GM21723 (cell line): ENCODE measurements around the gene ZNF107.
"Not testable (repeated sequence)": the region's sequence is repeated elsewhere in the genome, so short reads cannot be mapped to it uniquely, and the experiment has no call there.

Experiments used
- ATAC-seq: cut with Tn5 transposase; IDR thresholded peaks from one replicate; pipeline ENCODE4 v1.9.1; 2021; ENCODE audit warnings: mild to moderate bottlenecking, moderate library complexity; ENCODE audit not compliant: unreplicated experiment

The ZNF107 gene

DNA sequence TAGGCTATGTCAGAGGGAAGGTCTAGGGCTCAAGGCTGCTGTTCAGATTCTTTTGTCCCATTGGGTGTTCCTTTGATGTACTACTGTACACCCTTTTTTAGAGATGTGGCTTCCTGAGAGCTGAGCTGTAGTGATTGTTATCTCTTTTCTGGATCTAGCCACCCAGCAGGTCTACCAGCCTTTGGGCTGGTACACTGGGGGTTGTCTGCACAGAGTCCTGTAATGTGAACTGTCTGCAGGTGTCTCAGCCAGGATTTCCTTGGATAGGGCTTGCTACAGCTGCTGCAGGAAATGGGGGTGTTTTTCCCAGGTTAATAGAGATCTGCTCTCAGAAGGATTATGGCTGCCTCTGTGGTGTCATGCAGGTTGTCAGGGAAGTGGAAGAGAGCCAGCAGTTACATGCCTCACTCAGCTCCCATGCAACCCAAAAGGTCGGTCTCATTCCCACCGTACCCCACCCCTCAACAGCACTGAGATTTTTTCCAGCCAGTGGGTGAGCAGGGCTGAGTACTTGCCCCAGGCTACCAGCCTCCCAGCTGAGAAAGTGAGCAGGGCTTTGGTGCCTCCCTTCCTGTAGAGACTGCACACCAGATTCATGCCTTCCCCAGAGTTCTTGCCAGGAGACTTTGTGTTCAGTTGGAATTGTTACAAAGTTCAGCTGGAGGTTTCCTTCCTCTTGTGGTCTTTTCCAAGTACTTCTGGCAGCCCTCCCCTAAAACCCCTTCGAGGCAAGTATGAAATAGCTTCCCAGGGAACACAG is 63.3 kb downstream of the ZNF107 start:
- ATAC-seq, result no peak

DNA sequence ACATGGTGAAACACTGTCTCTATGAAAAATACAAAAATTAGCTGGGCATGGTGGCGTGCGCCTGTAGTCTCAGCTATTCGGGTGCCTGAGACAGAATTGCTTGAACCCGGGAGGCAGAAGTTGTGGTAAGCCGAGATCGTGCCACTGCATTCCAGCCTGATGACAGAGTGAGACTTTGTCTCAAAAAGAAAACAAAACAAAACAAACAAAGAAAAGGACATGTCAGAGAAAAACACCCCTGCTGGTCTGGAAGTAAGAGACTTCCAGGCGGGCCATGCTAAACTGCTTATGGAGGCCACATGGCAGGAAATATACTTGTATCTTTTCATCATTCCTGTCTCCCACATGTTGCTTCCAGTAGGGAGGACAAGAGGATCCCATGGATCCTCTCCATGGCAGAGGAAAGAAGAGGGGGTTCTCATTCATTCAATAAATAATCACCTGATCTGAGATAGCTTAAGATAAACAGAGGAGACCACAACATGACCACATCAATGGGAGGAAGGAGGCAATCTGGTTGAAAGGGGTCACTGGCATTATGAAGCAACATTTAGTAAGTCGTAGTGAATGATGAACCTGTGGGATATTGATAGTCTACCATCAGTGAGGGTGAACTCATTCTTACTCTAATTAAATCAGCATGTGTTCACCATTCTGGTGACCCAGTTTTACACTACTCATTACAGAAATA is 67.8 kb downstream of the ZNF107 start:
- ATAC-seq, result no peak

DNA sequence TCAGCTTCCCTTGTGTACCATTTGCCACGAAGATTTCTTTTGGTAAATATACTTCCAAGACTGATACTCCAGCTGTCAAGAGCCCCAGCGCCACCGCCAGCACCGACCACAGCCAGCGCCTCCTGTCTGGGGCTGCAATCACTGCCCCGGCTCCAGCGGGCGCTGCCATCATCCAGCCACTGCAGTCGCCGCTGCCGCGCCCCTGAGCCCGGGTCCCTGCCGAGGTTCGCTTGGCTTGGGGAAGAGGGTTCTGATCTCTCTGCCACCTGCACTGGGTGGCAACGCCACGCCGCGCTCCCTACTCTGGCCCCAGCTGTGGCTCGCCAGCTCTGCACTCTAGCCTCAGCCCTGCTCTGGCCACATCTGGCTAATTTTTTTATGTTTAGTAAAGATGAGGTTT is 70.6 kb downstream of the ZNF107 start:
- no peak for ATAC-seq

DNA sequence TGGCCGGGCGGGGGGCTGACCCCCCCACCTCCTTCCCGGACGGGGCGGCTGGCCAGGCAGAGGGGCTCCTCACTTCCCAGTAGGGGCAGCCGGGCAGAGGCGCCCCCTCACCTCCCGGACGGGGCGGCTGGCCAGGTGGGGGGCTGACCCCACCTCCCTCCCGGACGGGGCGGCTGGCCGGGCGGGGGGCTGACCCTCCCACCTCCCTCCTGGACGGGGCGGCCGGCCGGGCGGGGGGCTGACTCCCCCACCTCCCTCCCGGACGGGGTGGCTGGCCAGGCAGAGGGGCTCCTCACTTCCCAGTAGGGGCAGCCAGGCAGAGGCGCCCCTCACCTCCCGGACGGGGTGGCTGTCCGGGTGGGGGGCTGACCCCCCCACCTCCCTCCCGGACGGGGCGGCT is 72.5 kb downstream of the ZNF107 start:
- ATAC-seq, result not testable (repeated sequence)

DNA sequence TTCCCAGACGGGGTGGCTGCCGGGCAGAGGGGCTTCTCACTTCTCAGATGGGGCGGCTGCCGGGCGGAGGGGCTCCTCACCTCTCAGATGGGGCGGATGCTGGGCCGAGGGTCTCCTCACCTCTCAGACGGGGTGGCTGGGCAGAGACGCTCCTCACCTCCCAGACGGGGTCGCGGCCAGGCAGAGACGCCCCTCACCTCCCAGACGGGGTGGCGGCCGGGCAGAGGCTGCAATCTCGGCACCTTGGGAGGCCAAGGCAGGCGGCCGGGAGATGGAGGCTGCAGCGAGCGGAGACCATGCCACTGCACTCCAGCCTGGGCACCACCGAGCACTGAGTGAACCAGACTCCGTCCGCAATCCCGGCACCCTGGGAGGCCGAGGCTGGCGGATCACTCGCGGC is 73.0 kb downstream of the ZNF107 start:
- not testable (repeated sequence) for ATAC-seq

DNA sequence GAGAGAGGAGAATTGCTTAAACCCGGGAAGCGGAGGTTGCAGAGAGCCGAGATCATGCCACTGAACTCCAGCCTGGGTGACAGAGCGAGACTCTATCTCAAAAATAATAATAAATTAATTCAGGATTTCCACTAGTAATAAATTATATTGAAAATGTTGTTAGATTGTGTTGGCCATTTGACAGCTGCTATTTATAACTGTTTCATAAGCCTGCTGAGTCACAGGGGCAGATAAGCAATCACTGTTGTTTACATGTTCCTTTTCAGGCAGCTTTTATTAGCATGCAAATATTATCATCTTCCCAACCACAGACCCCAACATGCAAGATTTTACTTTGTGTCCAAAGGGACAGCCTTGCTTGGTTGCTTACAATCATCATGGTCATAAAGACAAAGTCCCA is 78.7 kb downstream of the ZNF107 start:
- ATAC-seq, result no peak

DNA sequence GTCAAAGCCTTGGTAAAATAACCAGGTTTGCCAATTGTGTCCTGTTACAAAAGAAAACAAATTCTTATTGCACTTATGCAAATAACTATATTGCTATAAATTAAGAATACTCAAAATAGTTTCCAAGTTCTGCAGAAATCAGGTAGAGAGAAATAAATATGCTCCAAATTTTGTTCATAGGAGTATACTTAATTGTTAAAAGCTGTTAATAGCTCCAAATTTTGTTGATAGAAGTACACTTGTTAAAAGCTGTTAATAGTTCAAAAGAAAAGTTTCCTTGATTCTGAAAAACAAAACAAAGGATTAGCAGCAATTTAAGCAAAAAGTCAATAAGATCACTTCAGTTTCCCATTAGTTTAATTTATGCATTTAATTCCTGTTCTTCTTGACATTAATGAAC is 81.9 kb downstream of the ZNF107 start:
- no peak for ATAC-seq

DNA sequence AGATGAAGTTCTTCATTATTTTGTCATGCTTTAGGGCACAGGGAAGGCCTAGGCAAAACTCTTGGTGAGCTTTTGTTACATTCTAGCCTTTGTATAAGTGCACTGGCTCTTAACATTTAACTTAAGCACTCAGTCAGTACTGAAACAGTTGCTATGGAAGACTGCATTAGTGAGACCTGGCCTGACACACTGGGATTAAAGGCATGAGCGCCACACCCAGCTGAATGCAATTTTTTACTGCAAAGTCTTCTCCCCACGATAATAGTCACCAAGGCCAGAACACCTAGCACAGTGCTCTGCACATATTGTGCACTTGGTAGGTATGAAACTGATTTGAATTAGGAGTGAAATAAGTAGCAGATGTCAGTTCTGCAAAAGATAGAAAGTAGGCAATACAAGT is 87.1 kb downstream of the ZNF107 start:
- no peak for ATAC-seq

DNA sequence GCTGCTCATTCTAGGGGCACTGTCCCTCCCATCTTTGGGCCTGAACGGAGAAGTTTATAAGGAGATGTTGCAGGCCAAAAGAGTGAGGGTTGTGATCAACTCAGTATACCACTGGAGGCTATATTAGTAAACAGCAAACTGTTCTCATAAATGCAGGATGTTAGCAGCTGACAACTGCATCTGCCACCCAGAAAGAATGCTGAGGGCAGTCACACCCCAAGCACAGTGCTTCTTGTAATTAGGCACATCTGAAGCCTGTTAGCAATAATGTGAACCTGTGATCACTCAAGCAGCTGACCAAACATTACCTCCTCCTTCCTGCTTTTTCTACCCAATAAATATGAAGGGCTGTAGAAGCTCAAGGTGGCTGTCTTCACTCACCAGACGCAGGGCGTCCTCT is 89.9 kb downstream of the ZNF107 start:
- ATAC-seq, result no peak

DNA sequence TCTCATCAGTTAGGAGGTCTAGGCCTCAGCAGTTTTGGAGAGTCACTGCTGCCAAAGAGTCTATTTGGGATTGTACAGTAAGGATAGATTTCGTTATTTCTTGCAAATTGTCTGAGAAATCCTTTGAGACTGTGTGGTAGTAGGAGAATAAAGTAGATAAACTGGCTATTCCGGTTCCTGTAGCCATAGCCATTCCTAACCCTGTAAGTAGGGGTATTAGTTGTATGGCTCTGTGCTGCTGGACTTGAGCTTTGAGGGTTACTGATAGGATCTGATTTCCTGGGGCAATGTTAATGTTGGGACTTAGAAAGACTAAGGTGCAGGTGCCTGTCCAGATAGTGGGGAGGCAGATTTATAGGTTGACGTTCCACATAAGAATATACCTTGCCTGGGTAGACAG is 92.2 kb downstream of the ZNF107 start:
- ATAC-seq, result no peak
